Endothelial cell of umbilical vein (primary cell): ENCODE measurements around the gene NHERF2. TPM values are rescaled to one million over a fixed set of nuclear protein-coding genes. Genes with fewer than 3 reads are reported as not detected.
A peak's percentile ranks its signal among the peaks of the same experiment; 100 is the strongest.

Experiments
- BruUV-seq: library from RNA; stranded (reverse); fragments of 400-500 nt; replicated peaks from 2 replicates; lab custom pipeline; 2021; lab: Mats Ljungman, UMichigan
- CTCF ChIA-PET: fragments of 300-600, 350-600 bp; sonication (Branson Sonifier 250); formaldehyde crosslinking; loops from one replicate; lab custom pipeline; 2021; ENCODE audit warnings: antibody characterized with exemption, inconsistent platforms; lab: Charles Lee
- POLR2A ChIA-PET: fragments of 300-600, 350-600 bp; sonication (Branson Sonifier 250); formaldehyde crosslinking; loops from one replicate; lab custom pipeline; 2021; ENCODE audit warnings: antibody characterized with exemption, inconsistent platforms; lab: Charles Lee
- DNase-seq: peaks from one replicate; pipeline ENCODE4 v3.0.0-alpha.2; 2011; ENCODE audit warnings: low read depth, low spot score
- FAIRE-seq: peaks from 2 replicates; lab custom pipeline; 2011; peaks lifted over from hg19 to GRCh38; lab: Jason Lieb, UNC
- H2AFZ ChIP-seq: 2 replicates; pipeline ENCODE4 v1.6.0; 2012; ENCODE audit warnings: low read depth, low read length, control low read depth, inconsistent platforms
- H3K27ac ChIP-seq: 2 replicates; pipeline ENCODE4 v1.5.1; 2011; ENCODE audit warnings: low read depth, mild to moderate bottlenecking, control low read depth, low read length, moderate library complexity; ENCODE audit not compliant: insufficient read depth
- H3K27me3 ChIP-seq, 2 experiments: 2 replicates each; pipeline versions ENCODE4 v1.6.0 to v1.6.1; 2011; ENCODE audit warnings: low read length in 2 of 2, mixed read lengths in 1 of 2; ENCODE audit not compliant: control insufficient read depth in 2 of 2, insufficient read depth in 2 of 2
- H3K36me3 ChIP-seq, 2 experiments: 2 replicates in 1 of 2; 3 replicates in 1 of 2; pipeline ENCODE4 v1.5.1; 2011; ENCODE audit warnings: low read length in 2 of 2, mild to moderate bottlenecking in 1 of 2, moderate library complexity in 1 of 2; ENCODE audit not compliant: control insufficient read depth in 2 of 2, insufficient read depth in 2 of 2; ENCODE audit errors: extremely low read depth in 1 of 2
- H3K4me1 ChIP-seq: 3 replicates; pipeline ENCODE4 v1.5.1; 2011; ENCODE audit warnings: mild to moderate bottlenecking, low read length; ENCODE audit not compliant: control insufficient read depth, insufficient read depth; ENCODE audit errors: extremely low read depth
- H3K4me2 ChIP-seq: 2 replicates; pipeline ENCODE4 v1.6.1; 2011; ENCODE audit warnings: low read length, control low read depth, mixed read lengths; ENCODE audit not compliant: insufficient read depth
- H3K4me3 ChIP-seq, 3 experiments: fragments of 200-600 bp in 1 of 3; sonication (generic), shearing (Covaris generic) in 1 of 3; replicated peaks in 1 of 3; 2 replicates each; pipeline ENCODE4 v1.5.1; 2011 to 2016; ENCODE audit warnings: control low read depth in 3 of 3, low read length in 3 of 3, mild to moderate bottlenecking in 2 of 3, inconsistent platforms in 1 of 3, low read depth in 1 of 3, moderate library complexity in 1 of 3; ENCODE audit not compliant: insufficient read depth in 1 of 3
- H3K79me2 ChIP-seq: 2 replicates; pipeline ENCODE4 v1.6.0; 2012; ENCODE audit warnings: low read length, inconsistent platforms; ENCODE audit not compliant: control insufficient read depth, insufficient read depth
- H3K9ac ChIP-seq: replicated peaks from 2 replicates; pipeline ENCODE3; 2011; ENCODE audit warnings: low read length, control low read depth; ENCODE audit not compliant: insufficient read depth; ENCODE audit errors: extremely low read depth
- H3K9me1 ChIP-seq: replicated peaks from 3 replicates; pipeline ENCODE4 v1.6.0; 2011; ENCODE audit warnings: mild to moderate bottlenecking, low read length; ENCODE audit not compliant: control insufficient read depth, insufficient read depth; ENCODE audit errors: extremely low read depth
- H3K9me3 ChIP-seq: replicated peaks from 2 replicates; pipeline ENCODE4 v1.5.1; 2012; ENCODE audit warnings: low read length, inconsistent platforms; ENCODE audit not compliant: control insufficient read depth, insufficient read depth
- H4K20me1 ChIP-seq: replicated peaks from 2 replicates; pipeline ENCODE3; 2011; ENCODE audit warnings: mild to moderate bottlenecking, low read length; ENCODE audit not compliant: control insufficient read depth, insufficient read depth; ENCODE audit errors: extremely low read depth
- CTCF ChIP-seq, 2 donors: IDR thresholded peaks; 1 replicate in 1 of 2; 2 replicates in 1 of 2; pipeline ENCODE4 v1.5.1; 2011; ENCODE audit warnings: low read length in 2 of 2, mild to moderate bottlenecking in 2 of 2, moderate library complexity in 2 of 2, control low read depth in 1 of 2, inconsistent platforms in 1 of 2, low read depth in 1 of 2; ENCODE audit not compliant: insufficient read depth in 1 of 2; ENCODE audit errors: extremely low read depth in 1 of 2
- EZH2 ChIP-seq: IDR thresholded peaks from 2 replicates; pipeline ENCODE4 v1.6.1; 2012; ENCODE audit warnings: borderline replicate concordance, low read depth, mild to moderate bottlenecking, moderate library complexity, low read length, inconsistent platforms; ENCODE audit not compliant: severe bottlenecking
- FOS ChIP-seq: IDR thresholded peaks from 2 replicates; pipeline ENCODE4 v1.6.1; 2011; ENCODE audit warnings: mild to moderate bottlenecking, low read length, moderate library complexity, borderline replicate concordance; ENCODE audit not compliant: insufficient read depth
- GATA2 ChIP-seq: IDR thresholded peaks from 2 replicates; pipeline ENCODE4 v1.7.0; 2011; ENCODE audit warnings: low read depth, mild to moderate bottlenecking, moderate library complexity, mixed read lengths, low read length; ENCODE audit not compliant: insufficient read length, insufficient read depth
- JUN ChIP-seq: IDR thresholded peaks from 2 replicates; pipeline ENCODE4 v1.6.1; 2011; ENCODE audit warnings: borderline replicate concordance, low read depth; ENCODE audit not compliant: insufficient read length, insufficient read depth
- MAX ChIP-seq: IDR thresholded peaks from 2 replicates; pipeline ENCODE4 v1.6.1; 2011; ENCODE audit not compliant: insufficient read depth, insufficient read length
- MYC ChIP-seq: IDR thresholded peaks from one replicate; pipeline ENCODE4 v1.6.1; 2011; ENCODE audit warnings: mild to moderate bottlenecking, low read depth, low read length
- POLR2A ChIP-seq: IDR thresholded peaks from 2 replicates; pipeline ENCODE4 v1.6.1; 2012; ENCODE audit warnings: low read depth, mild to moderate bottlenecking, control low read depth, low read length
- POLR2AphosphoS5 ChIP-seq: IDR thresholded peaks from 2 replicates; pipeline ENCODE4 v1.6.1; 2012; ENCODE audit warnings: low read depth, mild to moderate bottlenecking, control low read depth, low read length, moderate library complexity; ENCODE audit not compliant: insufficient read depth
- dilution Hi-C: fragments of 300-500 bp; cut with MboI; formaldehyde crosslinking; loops from one replicate; pipeline ENCODE4 v1.15.0; 2019; ENCODE audit warnings: low sequenced_read_pairs; ENCODE audit not compliant: extremely low pct_ligation_motif_present
- intact Hi-C: fragments of 100-400 bp; cut with micrococcal nuclease; formaldehyde crosslinking; loops from one replicate; pipeline ENCODE4 v1.10.0; 2022
- polyA plus RNA-seq, 4 experiments: library from polyadenylated mRNA; depleted of rRNA in 3 of 4; stranded (reverse) in 3 of 4; unstranded in 1 of 4; fragments of >200 nt; gene quantifications; 2 replicates each; pipeline versions ENCODE4 v1.2.1 to v1.2.3, GENCODE V29; 2011 to 2012; ENCODE audit warnings: missing spikeins in 1 of 4
- total RNA-seq: library from RNA; stranded (reverse); gene quantifications from 2 replicates; pipeline ENCODE4 v1.2.3, GENCODE V29; 2021

NHERF2 gene
- total and polyA plus RNA-seq, 2 donors (not counting 3 experiments of a cell fraction or from before 2014, with no cell fraction given), result 65.2 to 71.2 TPM

GRCh38 chr16:2037115-2037514, 10.4 kb downstream of the NHERF2 start:
- TF ChIP-seq JUN (no peak), MYC (no peak)
- ChIA-PET CTCF (interaction anchor here (0.7 kb wide), 1 partner anchor 14 kb away, joined by 3 read pairs; no protein-coding TSS in a partner anchor), POLR2A (no interaction called here)

GRCh38 chr16:2037647-2038381, 11.1 kb downstream of the NHERF2 start:
- DNase-seq (no peak), FAIRE-seq (peak; percentile 54)
- H3K4me1 ChIP-seq, result peaks cover 33% of the 10 kb centered on the region
- no peak overlapping the region for H3K4me3 ChIP-seq
- no peaks in the 10 kb centered on the region for H3K9me3 ChIP-seq
- TF ChIP-seq POLR2A (no peak), MAX (no peak), GATA2 (no peak), POLR2AphosphoS5 (no peak), CTCF (IDR thresholded peaks at IDR 0.05; ENCODE audit: extremely low read depth in 1 of 2, insufficient read depth in 1 of 2, low read depth in 1 of 2, low read length in 2 of 2) (no peak), JUN (no peak), MYC (no peak), EZH2 (no peak), FOS (no peak)
- BruUV-seq, result TSS peak; percentile 57
- H4K20me1 ChIP-seq, result no peaks in the 10 kb centered on the region
- no peaks in the 10 kb centered on the region for H3K27me3 ChIP-seq
- peaks cover 10% of the 10 kb centered on the region for H3K79me2 ChIP-seq
- H2AFZ ChIP-seq, result no peak overlapping the region
- no peaks in the 10 kb centered on the region for H3K9me1 ChIP-seq
- H3K36me3 ChIP-seq, result peaks cover 0 to 10% of the 10 kb centered on the region in 2 experiments
- H3K4me2 ChIP-seq, result no peak overlapping the region
- dilution Hi-C loops, result loop anchor here (25.0 kb wide), 1 partner anchor 124 kb away; the partner anchor contains the start of gene TRAF7
- intact Hi-C loops, result no loop called here
- no peak overlapping the region for H3K27ac ChIP-seq
- no peak overlapping the region for H3K9ac ChIP-seq
- CTCF ChIA-PET, result interaction anchor here (0.7 kb wide), 1 partner anchor 15 kb away, joined by 3 read pairs; no protein-coding TSS in a partner anchor
- POLR2A ChIA-PET, result no interaction called here

More at GRCh38 chr16:2037115-2037514, 10.4 kb downstream of the NHERF2 start:
- Histone ChIP-seq H3K4me3 (no peak overlapping the region), H3K9me1 (no peaks in the 10 kb centered on the region), H3K27ac (no peak overlapping the region), H3K4me2 (no peak overlapping the region), H2AFZ (no peak overlapping the region), H3K36me3 (peaks cover 0 to 10% of the 10 kb centered on the region in 2 experiments), H3K4me1 (peaks cover 40% of the 10 kb centered on the region), H3K9ac (no peak overlapping the region), H3K79me2 (peaks cover 10% of the 10 kb centered on the region), H3K27me3 (no peaks in the 10 kb centered on the region), H4K20me1 (no peaks in the 10 kb centered on the region), H3K9me3 (no peaks in the 10 kb centered on the region)
- no peak for DNase-seq
- no TSS peak for BruUV-seq
- intact Hi-C loops (no loop called here), dilution Hi-C loops (loop anchor here (25.0 kb wide), 1 partner anchor 125 kb away; the partner anchor contains the start of gene TRAF7)
- no peak for FAIRE-seq
